Glutamatergic neuron (in vitro differentiated cells): ENCODE measurements around the gene UGT2A2. TPM values are rescaled to one million over a fixed set of nuclear protein-coding genes. Genes with fewer than 3 reads are reported as not detected.
A peak's percentile ranks its signal among the peaks of the same experiment; 100 is the strongest.

ENCODE experiments used
- DNase-seq: peaks from one replicate; pipeline ENCODE4 v3.0.0; 2022
- H3K27ac Mint-ChIP-seq: one replicate; pipeline ENCODE4 v1.8.0; 2020; ENCODE audit warnings: mild to moderate bottlenecking, mixed read lengths, inconsistent platforms; ENCODE audit not compliant: unreplicated experiment
- H3K27me3 Mint-ChIP-seq: one replicate; pipeline ENCODE4 v1.8.0; 2020; ENCODE audit warnings: mild to moderate bottlenecking, moderate library complexity, mixed read lengths, inconsistent platforms; ENCODE audit not compliant: unreplicated experiment
- H3K36me3 Mint-ChIP-seq: one replicate; pipeline ENCODE4 v1.8.0; 2020; ENCODE audit warnings: mild to moderate bottlenecking, mixed read lengths, inconsistent platforms; ENCODE audit not compliant: unreplicated experiment
- H3K4me1 Mint-ChIP-seq: one replicate; pipeline ENCODE4 v1.8.0; 2020; ENCODE audit warnings: mild to moderate bottlenecking, low read depth, mixed read lengths, inconsistent platforms; ENCODE audit not compliant: unreplicated experiment
- H3K4me3 Mint-ChIP-seq: one replicate; pipeline ENCODE4 v1.8.0; 2020; ENCODE audit warnings: mild to moderate bottlenecking, mixed read lengths, inconsistent platforms; ENCODE audit not compliant: unreplicated experiment
- H3K9me3 Mint-ChIP-seq: one replicate; pipeline ENCODE4 v1.8.0; 2020; ENCODE audit warnings: mild to moderate bottlenecking, moderate library complexity, mixed read lengths, inconsistent platforms; ENCODE audit not compliant: unreplicated experiment
- total RNA-seq: library from RNA; stranded (reverse); fragmentation: NEBNext Ultra II Directional; extraction: Animal tissue kit (Norgen Biotek cat#: 25700); gene quantifications from one replicate; pipeline ENCODE4 v1.2.1, GENCODE V29; 2021; ENCODE audit not compliant: unreplicated experiment
- TF ChIP-seq, protein P1 (sequence below): fragments of 200-600 bp; sonication (generic); IDR thresholded peaks from one replicate; pipeline ENCODE4 v1.5.0; 2021; ENCODE audit not compliant: partially characterized antibody, unreplicated experiment

UGT2A2 gene
- total RNA-seq, 1 donor from 2014 or later = not detected

GRCh38 chr4:69642961-69643360 lies 3.5 kb upstream of the UGT2A2 start:
- H3K4me1 Mint-ChIP-seq = no peaks in the 10 kb centered on the region
- no peak for DNase-seq
- TF ChIP-seq, protein P1, sequence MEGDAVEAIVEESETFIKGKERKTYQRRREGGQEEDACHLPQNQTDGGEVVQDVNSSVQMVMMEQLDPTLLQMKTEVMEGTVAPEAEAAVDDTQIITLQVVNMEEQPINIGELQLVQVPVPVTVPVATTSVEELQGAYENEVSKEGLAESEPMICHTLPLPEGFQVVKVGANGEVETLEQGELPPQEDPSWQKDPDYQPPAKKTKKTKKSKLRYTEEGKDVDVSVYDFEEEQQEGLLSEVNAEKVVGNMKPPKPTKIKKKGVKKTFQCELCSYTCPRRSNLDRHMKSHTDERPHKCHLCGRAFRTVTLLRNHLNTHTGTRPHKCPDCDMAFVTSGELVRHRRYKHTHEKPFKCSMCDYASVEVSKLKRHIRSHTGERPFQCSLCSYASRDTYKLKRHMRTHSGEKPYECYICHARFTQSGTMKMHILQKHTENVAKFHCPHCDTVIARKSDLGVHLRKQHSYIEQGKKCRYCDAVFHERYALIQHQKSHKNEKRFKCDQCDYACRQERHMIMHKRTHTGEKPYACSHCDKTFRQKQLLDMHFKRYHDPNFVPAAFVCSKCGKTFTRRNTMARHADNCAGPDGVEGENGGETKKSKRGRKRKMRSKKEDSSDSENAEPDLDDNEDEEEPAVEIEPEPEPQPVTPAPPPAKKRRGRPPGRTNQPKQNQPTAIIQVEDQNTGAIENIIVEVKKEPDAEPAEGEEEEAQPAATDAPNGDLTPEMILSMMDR = no peak
- H3K36me3 Mint-ChIP-seq = no peaks in the 10 kb centered on the region
- H3K27ac Mint-ChIP-seq = no peak overlapping the region
- H3K4me3 Mint-ChIP-seq = no peak overlapping the region
- H3K27me3 Mint-ChIP-seq = no peaks in the 10 kb centered on the region
- H3K9me3 Mint-ChIP-seq = no peaks in the 10 kb centered on the region

DNA sequence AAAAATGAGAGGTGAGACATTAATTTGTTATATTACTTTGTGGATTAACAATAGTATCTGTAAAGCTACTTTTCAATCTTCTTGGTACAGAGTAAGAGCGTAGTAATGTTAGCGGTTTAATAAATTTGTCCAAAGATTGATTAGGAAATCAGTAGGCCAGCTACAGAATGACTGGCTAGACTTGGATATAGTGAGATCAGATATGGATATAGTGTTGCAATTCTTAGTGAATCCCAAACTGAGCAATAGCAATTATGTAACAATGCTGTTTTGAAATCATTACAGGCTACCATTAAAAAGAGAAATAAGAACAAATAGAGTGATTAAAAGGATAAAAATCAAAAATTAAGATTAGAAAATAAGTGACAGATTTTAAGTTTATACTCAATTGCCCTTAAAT lies 847 bp upstream of the UGT2A2 start:
- H3K4me3 Mint-ChIP-seq = no peak overlapping the region
- no peaks in the 10 kb centered on the region for H3K27me3 Mint-ChIP-seq
- no peak for DNase-seq
- no peaks in the 10 kb centered on the region for H3K36me3 Mint-ChIP-seq
- TF ChIP-seq, protein P1 = no peak
- H3K27ac Mint-ChIP-seq = no peak overlapping the region
- H3K4me1 Mint-ChIP-seq = no peaks in the 10 kb centered on the region
- no peaks in the 10 kb centered on the region for H3K9me3 Mint-ChIP-seq

GRCh38 chr4:69617083-69617694 lies 22.3 kb downstream of the UGT2A2 start:
- no peak for DNase-seq
- TF ChIP-seq, protein P1 = peak; percentile 62
- H3K4me3 Mint-ChIP-seq = no peak overlapping the region
- H3K36me3 Mint-ChIP-seq = no peaks in the 10 kb centered on the region
- H3K4me1 Mint-ChIP-seq = no peaks in the 10 kb centered on the region
- no peak overlapping the region for H3K27ac Mint-ChIP-seq
- peaks cover 1% of the 10 kb centered on the region for H3K27me3 Mint-ChIP-seq
- no peaks in the 10 kb centered on the region for H3K9me3 Mint-ChIP-seq

DNA sequence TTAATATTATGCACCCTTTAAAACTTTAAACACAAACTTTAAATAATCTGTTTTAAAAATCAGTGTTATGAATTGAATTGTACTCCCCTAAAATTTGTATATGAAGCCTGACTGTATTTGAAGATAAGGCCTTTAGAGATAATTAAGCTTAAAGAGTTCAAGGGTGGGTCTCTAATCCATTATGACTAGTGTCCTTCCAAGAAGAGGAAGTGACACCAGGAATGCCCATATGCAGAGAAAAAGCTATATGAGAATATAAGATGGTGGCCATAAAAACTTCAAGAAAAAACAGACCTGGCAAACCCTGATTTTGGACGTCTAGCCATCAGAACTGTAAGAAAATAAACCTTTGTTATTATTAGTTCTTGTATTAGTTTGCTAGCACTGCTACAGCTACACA lies 29.0 kb downstream of the UGT2A2 start:
- H3K27me3 Mint-ChIP-seq = peaks cover 1% of the 10 kb centered on the region
- TF ChIP-seq, protein P1 = no peak
- H3K27ac Mint-ChIP-seq = no peak overlapping the region
- H3K9me3 Mint-ChIP-seq = peaks cover 5% of the 10 kb centered on the region
- no peaks in the 10 kb centered on the region for H3K36me3 Mint-ChIP-seq
- no peaks in the 10 kb centered on the region for H3K4me1 Mint-ChIP-seq
- H3K4me3 Mint-ChIP-seq = no peak overlapping the region
- DNase-seq = no peak

- DNase-seq = no peak
- Mint-ChIP-seq H3K4me3 (no peak overlapping the region), H3K36me3 (no peaks in the 10 kb centered on the region), H3K9me3 (peaks cover under 1% of the 10 kb centered on the region), H3K27me3 (no peaks in the 10 kb centered on the region), H3K27ac (no peak overlapping the region), H3K4me1 (no peaks in the 10 kb centered on the region)
- TF ChIP-seq, protein P1 = no peak
Measured at GRCh38 chr4:69601065-69601464, 38.4 kb downstream of the UGT2A2 start.
